ENCODE measurements around the gene CLK3. TPM values are rescaled to one million over a fixed set of nuclear protein-coding genes. Genes with fewer than 3 reads are reported as not detected.

Gene CLK3
- total RNA-seq, 2 experiments from 2014 or later = 86.5 to 109 TPM

- H3K9me3 ChIP-seq (ENCODE audit: low read length) = no peaks in the 10 kb centered on the region
These were observed 3.4 kb downstream of the CLK3 start for GRCh38 chr15:74618841-74619596.

GRCh38 chr15:74619916-74620635, 4.4 kb downstream of the CLK3 start:
- Histone ChIP-seq H4K20me1 (ENCODE audit: insufficient read depth, low read length) (peaks cover 19% of the 10 kb centered on the region), H3K27ac (ENCODE audit: low read depth, low read length, poor library complexity, severe bottlenecking) (no peak overlapping the region), H3K36me3 (ENCODE audit: insufficient read depth, low read length) (peaks cover 81% of the 10 kb centered on the region), H3K9me3 (ENCODE audit: low read length) (no peaks in the 10 kb centered on the region), H3K4me3 (ENCODE audit: low read depth, low read length, poor library complexity, severe bottlenecking) (no peak overlapping the region), H3K4me2 (ENCODE audit: low read length) (no peak overlapping the region), H2AFZ (ENCODE audit: low read length) (no peak overlapping the region), H3K4me1 (ENCODE audit: insufficient read depth, low read length, poor library complexity, severe bottlenecking) (peaks cover 14% of the 10 kb centered on the region), H3K79me2 (ENCODE audit: insufficient read depth, low read depth, low read length) (peaks cover 44% of the 10 kb centered on the region), H3K9me2 (ENCODE audit: insufficient read depth, low read length) (no peaks in the 10 kb centered on the region)
- ChIA-PET POLR2A (interaction anchor here (1.0 kb wide), 1 partner anchor 63 kb away, joined by 4 read pairs; no protein-coding TSS in a partner anchor), CTCF (ENCODE audit: unreplicated experiment) (no interaction called here)
- no peak for TF ChIP-seq CTCF (conservative IDR thresholded peaks at IDR 0.05; ENCODE audit: low read length)
- no peak for TF ChIP-seq EZH2phosphoT487 (IDR thresholded peaks at IDR 0.05; ENCODE audit: borderline replicate concordance, low read depth, low read length)
- intact Hi-C loops (cut with micrococcal nuclease; ENCODE audit: unreplicated experiment) = loop anchor here (2.0 kb wide), 1 partner anchor 247 kb away; no protein-coding TSS in a partner anchor
- no peak for DNase-seq (ENCODE audit: low spot score)
- BruUV-seq (replicated peaks) = no TSS peak

More at GRCh38 chr15:74618841-74619596, 3.4 kb downstream of the CLK3 start:
- ChIA-PET POLR2A (interaction anchor here (1.0 to 2.4 kb wide), 2 partner anchors 8 to 64 kb away, joined by 4 to 6 read pairs; no protein-coding TSS in a partner anchor), CTCF (ENCODE audit: unreplicated experiment) (no interaction called here)
- H3K9me2 ChIP-seq (ENCODE audit: insufficient read depth, low read length) = no peaks in the 10 kb centered on the region
- TF ChIP-seq CTCF (conservative IDR thresholded peaks at IDR 0.05; ENCODE audit: low read length) (no peak), EZH2phosphoT487 (IDR thresholded peaks at IDR 0.05; ENCODE audit: borderline replicate concordance, low read depth, low read length) (no peak)
- H3K4me2 ChIP-seq (ENCODE audit: low read length) = no peak overlapping the region
- H3K4me3 ChIP-seq (ENCODE audit: low read depth, low read length, poor library complexity, severe bottlenecking) = no peak overlapping the region
- peaks cover 70% of the 10 kb centered on the region for H3K36me3 ChIP-seq (ENCODE audit: insufficient read depth, low read length)
- BruUV-seq (replicated peaks) = no TSS peak
- H4K20me1 ChIP-seq (ENCODE audit: insufficient read depth, low read length) = peaks cover 19% of the 10 kb centered on the region
- H3K79me2 ChIP-seq (ENCODE audit: insufficient read depth, low read depth, low read length) = peaks cover 44% of the 10 kb centered on the region
- H2AFZ ChIP-seq (ENCODE audit: low read length) = no peak overlapping the region
- peaks cover 17% of the 10 kb centered on the region for H3K4me1 ChIP-seq (ENCODE audit: insufficient read depth, low read length, poor library complexity, severe bottlenecking)
- no peak for DNase-seq (ENCODE audit: low spot score)
- no peak overlapping the region for H3K27ac ChIP-seq (ENCODE audit: low read depth, low read length, poor library complexity, severe bottlenecking)
- intact Hi-C loops (cut with micrococcal nuclease; ENCODE audit: unreplicated experiment) = no loop called here

Data from OCI-LY7 (cell line).